HFFc6 (cell line): ENCODE results near the gene PUSL1. TPM values are rescaled to one million over a fixed set of nuclear protein-coding genes. Genes with fewer than 3 reads are reported as not detected.

Source experiments
- DNase-seq: peaks from one replicate; pipeline ENCODE4 v3.0.0-alpha.2; 2018
- H3K27ac Mint-ChIP-seq: 2 replicates; pipeline ENCODE4 v1.8.0; 2020; ENCODE audit warnings: mild to moderate bottlenecking, mixed read lengths
- H3K27me3 Mint-ChIP-seq: 2 replicates; pipeline ENCODE4 v1.8.0; 2021; ENCODE audit warnings: mild to moderate bottlenecking, moderate library complexity, mixed read lengths; ENCODE audit not compliant: insufficient read depth
- H3K36me3 Mint-ChIP-seq: 2 replicates; pipeline ENCODE4 v1.8.0; 2021; ENCODE audit warnings: low read depth, mixed read lengths
- H3K4me1 Mint-ChIP-seq: 2 replicates; pipeline ENCODE4 v1.8.0; 2020; ENCODE audit warnings: low read depth, mixed read lengths
- H3K4me3 Mint-ChIP-seq: 2 replicates; pipeline ENCODE4 v1.8.0; 2020; ENCODE audit warnings: mild to moderate bottlenecking, moderate library complexity, mixed read lengths
- H3K9me3 Mint-ChIP-seq: 2 replicates; pipeline ENCODE4 v1.8.0; 2020; ENCODE audit warnings: mild to moderate bottlenecking, mixed read lengths
- CTCF ChIP-seq: fragments of 200-600 bp; sonication (generic); IDR thresholded peaks from 2 replicates; pipeline ENCODE4 v1.5.0; 2021; ENCODE audit warnings: antibody characterized with exemption, mild to moderate bottlenecking
- total RNA-seq, 6 experiments: library from RNA; stranded (reverse); fragmentation: NEBNext Ultra II Directional; extraction: Animal tissue kit (Norgen Biotek cat#: 25700); gene quantifications; 2 replicates in 1 of 6; 3 replicates in 5 of 6; pipeline ENCODE4 v1.2.3, GENCODE V29; 2021

Gene PUSL1
- total RNA-seq, 6 experiments from 2014 or later: 23.5 to 28.7 (median 25.6) TPM

- H3K36me3 Mint-ChIP-seq: peaks cover 17% of the 10 kb centered on the region
- H3K27ac Mint-ChIP-seq: no peak overlapping the region
- peaks cover 16% of the 10 kb centered on the region for H3K27me3 Mint-ChIP-seq
- H3K9me3 Mint-ChIP-seq: no peaks in the 10 kb centered on the region
- TF ChIP-seq CTCF: no peak
- peaks cover 30% of the 10 kb centered on the region for H3K4me1 Mint-ChIP-seq
- no peak overlapping the region for H3K4me3 Mint-ChIP-seq
- DNase-seq: peak; percentile 54
These were observed 47.0 kb downstream of the PUSL1 start for GRCh38 chr1:1355416-1355815.

- Mint-ChIP-seq H3K4me1 (peaks cover 39% of the 10 kb centered on the region), H3K4me3 (peak overlapping the region; percentile 97), H3K36me3 (peaks cover 17% of the 10 kb centered on the region), H3K9me3 (no peaks in the 10 kb centered on the region), H3K27me3 (peaks cover 16% of the 10 kb centered on the region), H3K27ac (peak overlapping the region; percentile 31)
- TF ChIP-seq CTCF: no peak
- DNase-seq: no peak
These were observed 47.9 kb downstream of the PUSL1 start for GRCh38 chr1:1356166-1356795.

- DNase-seq: no peak
- H3K36me3 Mint-ChIP-seq: peaks cover 17% of the 10 kb centered on the region
- H3K9me3 Mint-ChIP-seq: no peaks in the 10 kb centered on the region
- peaks cover 16% of the 10 kb centered on the region for H3K27me3 Mint-ChIP-seq
- peak overlapping the region; percentile 97 for H3K4me3 Mint-ChIP-seq
- peak overlapping the region; percentile 93 for H3K27ac Mint-ChIP-seq
- peaks cover 42% of the 10 kb centered on the region for H3K4me1 Mint-ChIP-seq
- no peak for TF ChIP-seq CTCF
These were observed 48.5 kb downstream of the PUSL1 start for GRCh38 chr1:1356796-1357401.

- Mint-ChIP-seq H3K9me3 (no peaks in the 10 kb centered on the region), H3K4me1 (peaks cover 37% of the 10 kb centered on the region), H3K27ac (peak overlapping the region; percentile 93), H3K27me3 (peaks cover 5% of the 10 kb centered on the region), H3K4me3 (peak overlapping the region; percentile 97), H3K36me3 (peaks cover 8% of the 10 kb centered on the region)
- no peak for TF ChIP-seq CTCF
- DNase-seq: no peak
These were observed 49.6 kb downstream of the PUSL1 start for GRCh38 chr1:1357871-1358432.

GRCh38 chr1:1358433-1359271, 50.3 kb downstream of the PUSL1 start, which contains the start of gene MXRA8:
TSS of gene MXRA8 (minus strand) at chr1:1358555. CDS start at chr1:1358504, 51 bp downstream.
- peak; percentile 76 for DNase-seq
- H3K9me3 Mint-ChIP-seq: no peaks in the 10 kb centered on the region
- H3K36me3 Mint-ChIP-seq: peaks cover 7% of the 10 kb centered on the region
- H3K4me3 Mint-ChIP-seq: peak within 1 kb of the TSS; percentile 97
- peaks cover 37% of the 10 kb centered on the region for H3K4me1 Mint-ChIP-seq
- no peak for TF ChIP-seq CTCF
- peak within 1 kb of the TSS; percentile 93 for H3K27ac Mint-ChIP-seq
- peaks cover 5% of the 10 kb centered on the region for H3K27me3 Mint-ChIP-seq
